GM12878 (cell line): ENCODE measurements around the gene PUS7. TPM values are rescaled to one million over a fixed set of nuclear protein-coding genes. Genes with fewer than 3 reads are reported as not detected.

ENCODE experiments used
- ATAC-seq: fragments of 200-7000 bp; cut with Tn5 transposase; 3 replicates; pipeline ENCODE4 v1.9.1; 2020; ENCODE audit warnings: mild to moderate bottlenecking, moderate library complexity
- BruUV-seq: library from RNA; stranded (reverse); fragments of 400-500 nt; replicated peaks from 2 replicates; lab custom pipeline; 2021; lab: Mats Ljungman, UMichigan
- CTCF ChIA-PET: fragments of 300-600 bp; sonication (Branson Sonifier 250); formaldehyde crosslinking; extraction: SDS; loops from one replicate; lab custom pipeline; 2021; ENCODE audit warnings: inconsistent platforms; lab: Yijun Ruan, JAX
- POLR2A ChIA-PET: fragments of 350-600 bp; formaldehyde crosslinking; extraction: SDS; loops from one replicate; lab custom pipeline; 2021; ENCODE audit warnings: inconsistent platforms; lab: Charles Lee
- RAD21 ChIA-PET: fragments of 300-600 bp; sonication (Branson Sonifier 250); formaldehyde crosslinking; loops from one replicate; lab custom pipeline; 2023; ENCODE audit warnings: antibody characterized with exemption; ENCODE audit not compliant: unreplicated experiment; lab: Charles Lee
- SMC1A ChIA-PET: fragments of 300-600 bp; sonication (Branson Sonifier 250); formaldehyde crosslinking; loops from one replicate; lab custom pipeline; 2023; ENCODE audit not compliant: unreplicated experiment, uncharacterized antibody; lab: Charles Lee
- DNase-seq: peaks from one replicate; pipeline ENCODE4 v3.0.0-alpha.2; 2011; ENCODE audit warnings: low read depth, low spot score
- FAIRE-seq: peaks from 3 replicates; lab custom pipeline; 2011; peaks lifted over from hg19 to GRCh38; lab: Jason Lieb, UNC
- H2AFZ ChIP-seq: 2 replicates; pipeline ENCODE4 v1.6.0; 2011; ENCODE audit warnings: low read depth, low read length, control low read depth; ENCODE audit not compliant: control insufficient read depth
- H3K27ac ChIP-seq: 2 replicates; pipeline ENCODE4 v1.5.1; 2011; ENCODE audit warnings: control low read depth; ENCODE audit not compliant: control insufficient read depth, insufficient read depth
- H3K27me3 ChIP-seq, 2 experiments: replicated peaks in 1 of 2; 2 replicates each; pipeline versions ENCODE4 v1.6.0 to v1.6.1; 2011; ENCODE audit warnings: low read length in 1 of 2; ENCODE audit not compliant: control insufficient read depth in 2 of 2, insufficient read depth in 2 of 2
- H3K36me3 ChIP-seq, 2 experiments: 2 replicates each; pipeline ENCODE4 v1.5.1; 2011; ENCODE audit warnings: low read length in 1 of 2; ENCODE audit not compliant: control insufficient read depth in 2 of 2, insufficient read depth in 2 of 2
- H3K4me1 ChIP-seq: 2 replicates; pipeline ENCODE4 v1.6.1; 2011; ENCODE audit warnings: mild to moderate bottlenecking, low read length, moderate library complexity, mixed read lengths; ENCODE audit not compliant: control insufficient read depth, insufficient read depth
- H3K4me2 ChIP-seq: 2 replicates; pipeline ENCODE4 v1.6.0; 2011; ENCODE audit warnings: control low read depth; ENCODE audit not compliant: control insufficient read depth, insufficient read depth
- H3K4me3 ChIP-seq: fragments of 200-600 bp; sonication (generic); 2 replicates; pipeline ENCODE4 v1.5.1; 2016
- H3K79me2 ChIP-seq: 2 replicates; pipeline ENCODE4 v1.6.0; 2011; ENCODE audit warnings: low read length; ENCODE audit not compliant: control insufficient read depth, insufficient read depth
- H3K9ac ChIP-seq: 2 replicates; pipeline ENCODE4 v1.8.0; 2011; ENCODE audit warnings: low read length, control low read depth, mixed read lengths; ENCODE audit not compliant: control insufficient read depth, insufficient read depth
- H3K9me3 ChIP-seq: replicated peaks from 3 replicates; pipeline ENCODE4 v1.5.1; 2011; ENCODE audit warnings: mild to moderate bottlenecking, low read length; ENCODE audit not compliant: control insufficient read depth, insufficient read depth
- H4K20me1 ChIP-seq: 2 replicates; pipeline ENCODE4 v1.6.0; 2011; ENCODE audit not compliant: control insufficient read depth, insufficient read depth
- BCLAF1 ChIP-seq: fragments of 450-650 bp; IDR thresholded peaks from 2 replicates; pipeline ENCODE4 v1.6.1; 2017; ENCODE audit warnings: antibody characterized with exemption, mild to moderate bottlenecking, moderate library complexity
- CBX5 ChIP-seq: sonication (generic); IDR thresholded peaks from 2 replicates; pipeline ENCODE4 v1.6.1; 2016; ENCODE audit warnings: low read depth, moderate library complexity, mild to moderate bottlenecking, inconsistent platforms
- CUX1 ChIP-seq: IDR thresholded peaks from 2 replicates; pipeline ENCODE4 v1.6.1; 2012; ENCODE audit warnings: improper control_type of control experiment, low read depth, low read length; ENCODE audit not compliant: insufficient replicate concordance
- E4F1 ChIP-seq: fragments of 450-650 bp; IDR thresholded peaks from 2 replicates; pipeline ENCODE4 v1.6.1; 2018; ENCODE audit warnings: borderline replicate concordance, mild to moderate bottlenecking; ENCODE audit not compliant: partially characterized antibody
- IKZF1 ChIP-seq: fragments of 450-650 bp; conservative IDR thresholded peaks from 2 replicates; pipeline ENCODE4 v1.6.1; 2017; ENCODE audit warnings: antibody characterized with exemption, mild to moderate bottlenecking
- NR2C1 ChIP-seq: fragments of 450-650 bp; IDR thresholded peaks from 2 replicates; pipeline ENCODE4 v1.6.1; 2017; ENCODE audit warnings: antibody characterized with exemption, mild to moderate bottlenecking, moderate library complexity
- POLR2AphosphoS2 ChIP-seq: IDR thresholded peaks from 2 replicates; pipeline ENCODE4 v1.6.1; 2011; ENCODE audit warnings: low read depth, mild to moderate bottlenecking, low read length, improper control_type of control experiment, moderate library complexity
- RAD21 ChIP-seq: IDR thresholded peaks from 2 replicates; pipeline ENCODE4 v1.6.1; 2011; ENCODE audit warnings: mild to moderate bottlenecking, low read depth, low read length, moderate library complexity; ENCODE audit not compliant: insufficient read depth
- RELA ChIP-seq: fragments of 450-650 bp; IDR thresholded peaks from 2 replicates; pipeline ENCODE4 v1.8.0; 2014; ENCODE audit warnings: borderline replicate concordance; ENCODE audit not compliant: partially characterized antibody
- SMAD1 ChIP-seq: fragments of 450-650 bp; IDR thresholded peaks from 2 replicates; pipeline ENCODE4 v1.6.1; 2018; ENCODE audit warnings: mild to moderate bottlenecking, low read depth; ENCODE audit not compliant: partially characterized antibody
- ZNF274 ChIP-seq: IDR thresholded peaks from one replicate; pipeline ENCODE4 v1.8.0; 2011; ENCODE audit not compliant: insufficient read length, insufficient read depth
- ZNF622 ChIP-seq: fragments of 450-650 bp; IDR thresholded peaks from 2 replicates; pipeline ENCODE4 v1.6.1; 2017; ENCODE audit warnings: mild to moderate bottlenecking, inconsistent platforms
- WGBS: methylation state at CpG from one replicate; pipeline ENCODE4 v1.1.6; 2016; ENCODE audit warnings: low lambda C conversion rate; ENCODE audit not compliant: insufficient replicate concordance, insufficient coverage; ENCODE audit errors: missing lambda C conversion rate; 5-methylcytosine and 5-hydroxymethylcytosine counted together
- in situ Hi-C: fragments of 300-500 bp; cut with MboI; formaldehyde crosslinking; loops from 9 replicates; pipeline ENCODE4 v1.14.3; 2018; ENCODE audit warnings: mixed read lengths
- intact Hi-C: fragments of 100-400 bp; cut with micrococcal nuclease; formaldehyde crosslinking; loops from one replicate; pipeline ENCODE4 v1.14.2; 2022; ENCODE audit not compliant: unreplicated experiment
- polyA plus RNA-seq, 11 experiments: library from polyadenylated mRNA; depleted of rRNA in 4 of 11; unstranded in 6 of 11; stranded (reverse) in 5 of 11; fragments of >200 nt; fragmentation: Nextera tagmentation in 4 of 11; fragmentation: Illumina TruSeq in 1 of 11; extraction: Ambion mirVana in 4 of 11; extraction: Trizol in 1 of 11; gene quantifications; 1 replicate in 1 of 11; 2 replicates in 10 of 11; pipeline versions ENCODE4 v1.2.1 to v1.2.3, GENCODE V29; 2011 to 2016; ENCODE audit warnings: inconsistent platforms in 2 of 11, missing spikeins in 2 of 11, low read depth in 1 of 11
- total RNA-seq, 4 experiments: library from RNA; depleted of rRNA in 3 of 4; stranded (reverse); fragments of >200 nt in 3 of 4; fragmentation: Illumina TruSeq in 1 of 4; extraction: Trizol in 1 of 4; gene quantifications; 2 replicates each; pipeline versions ENCODE4 v1.2.1 to v1.2.3, GENCODE V29; 2013 to 2021
- TF ChIP-seq, protein P1 (sequence below): fragments of 450-650 bp; IDR thresholded peaks from 2 replicates; pipeline ENCODE4 v1.6.1; 2016; ENCODE audit warnings: mild to moderate bottlenecking

Gene PUS7
- total and polyA plus RNA-seq, 10 of the 15 experiments (the other 5 are each of a cell fraction or from before 2014, with no cell fraction given), result 5.6 to 28.5 (median 22.4) TPM

DNA sequence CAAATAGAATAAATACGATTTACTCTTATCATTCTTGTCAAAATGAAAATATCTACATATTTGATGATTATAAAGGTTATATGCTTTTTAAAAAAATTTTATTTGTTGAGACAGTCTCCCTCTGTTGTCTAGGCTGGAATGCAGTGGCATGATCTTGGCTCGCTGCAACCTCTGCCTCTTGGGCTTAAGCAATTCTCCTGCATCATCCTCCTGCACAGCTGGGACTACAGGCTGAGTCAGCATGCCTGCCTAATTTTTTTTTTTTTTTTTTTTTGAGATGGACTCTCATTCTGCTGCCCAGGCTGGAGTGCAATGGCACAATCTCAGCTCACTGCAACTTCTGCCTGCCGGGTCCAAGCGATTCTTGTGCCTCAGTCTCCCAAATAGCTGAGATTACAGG lies 48.9 kb downstream of the PUS7 start:
- no peak for DNase-seq
- no peaks in the 10 kb centered on the region for H4K20me1 ChIP-seq
- H3K9ac ChIP-seq, result no peak overlapping the region
- H3K4me3 ChIP-seq, result no peak overlapping the region
- no peaks in the 10 kb centered on the region for H3K9me3 ChIP-seq
- H3K79me2 ChIP-seq, result no peaks in the 10 kb centered on the region
- no peak overlapping the region for H3K4me2 ChIP-seq
- no peaks in the 10 kb centered on the region for H3K4me1 ChIP-seq
- no TSS peak for BruUV-seq
- H3K27me3 ChIP-seq, result no peaks in the 10 kb centered on the region
- H2AFZ ChIP-seq, result no peak overlapping the region
- 99% methylated on average over 4 of the region's 4 CpGs for WGBS
- ChIA-PET CTCF (no interaction called here), RAD21 (no interaction called here), SMC1A (no interaction called here), POLR2A (no interaction called here)
- FAIRE-seq, result no peak
- no peak for ATAC-seq
- intact Hi-C loops, result no loop called here
- no peaks in the 10 kb centered on the region; a peak in 1 of 4 replicates for H3K36me3 ChIP-seq
- in situ Hi-C loops, result no loop called here
- no peak overlapping the region for H3K27ac ChIP-seq
- TF ChIP-seq CBX5 (no peak), ZNF622 (no peak), CUX1 (no peak), BCLAF1 (no peak), POLR2AphosphoS2 (no peak), E4F1 (no peak), RELA (no peak), RAD21 (no peak), NR2C1 (no peak), ZNF274 (no peak), SMAD1 (no peak), IKZF1 (no peak)
- TF ChIP-seq, protein P1, sequence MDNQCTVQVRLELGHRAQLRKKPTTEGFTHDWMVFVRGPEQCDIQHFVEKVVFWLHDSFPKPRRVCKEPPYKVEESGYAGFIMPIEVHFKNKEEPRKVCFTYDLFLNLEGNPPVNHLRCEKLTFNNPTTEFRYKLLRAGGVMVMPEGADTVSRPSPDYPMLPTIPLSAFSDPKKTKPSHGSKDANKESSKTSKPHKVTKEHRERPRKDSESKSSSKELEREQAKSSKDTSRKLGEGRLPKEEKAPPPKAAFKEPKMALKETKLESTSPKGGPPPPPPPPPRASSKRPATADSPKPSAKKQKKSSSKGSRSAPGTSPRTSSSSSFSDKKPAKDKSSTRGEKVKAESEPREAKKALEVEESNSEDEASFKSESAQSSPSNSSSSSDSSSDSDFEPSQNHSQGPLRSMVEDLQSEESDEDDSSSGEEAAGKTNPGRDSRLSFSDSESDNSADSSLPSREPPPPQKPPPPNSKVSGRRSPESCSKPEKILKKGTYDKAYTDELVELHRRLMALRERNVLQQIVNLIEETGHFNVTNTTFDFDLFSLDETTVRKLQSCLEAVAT, result no peak
